GM18907 (cell line): ENCODE data around the gene B4GALNT3.
"Not testable (repeated sequence)": the region's sequence is repeated elsewhere in the genome, so short reads cannot be mapped to it uniquely, and the experiment has no call there.

Experiments
- ATAC-seq: cut with Tn5 transposase; IDR thresholded peaks from one replicate; pipeline ENCODE4 v1.9.1; 2021; ENCODE audit warnings: mild to moderate bottlenecking, moderate library complexity; ENCODE audit not compliant: unreplicated experiment

The B4GALNT3 gene

GRCh38 chr12:572532-572899 lies 112.8 kb downstream of the B4GALNT3 start:
- no peak for ATAC-seq

DNA sequence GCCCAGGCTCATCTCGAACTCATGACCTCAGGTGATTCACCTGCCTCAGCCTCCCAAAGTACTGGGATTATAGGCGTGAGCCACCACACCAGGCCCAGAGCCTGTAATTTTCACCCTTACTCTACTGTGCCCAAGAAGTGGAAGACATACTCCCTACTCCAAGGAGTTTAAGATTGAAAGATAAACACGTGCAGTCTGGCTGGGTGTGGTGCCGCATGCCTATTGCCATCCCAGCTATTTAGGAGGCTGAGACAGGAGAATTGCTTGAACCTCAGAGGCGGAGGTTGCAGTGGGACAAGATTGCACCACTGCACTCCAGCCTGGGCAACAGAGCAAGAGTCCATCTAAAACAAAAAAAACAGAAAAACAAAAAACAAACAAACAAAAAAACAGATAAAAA lies 113.5 kb downstream of the B4GALNT3 start:
- ATAC-seq = no peak

DNA sequence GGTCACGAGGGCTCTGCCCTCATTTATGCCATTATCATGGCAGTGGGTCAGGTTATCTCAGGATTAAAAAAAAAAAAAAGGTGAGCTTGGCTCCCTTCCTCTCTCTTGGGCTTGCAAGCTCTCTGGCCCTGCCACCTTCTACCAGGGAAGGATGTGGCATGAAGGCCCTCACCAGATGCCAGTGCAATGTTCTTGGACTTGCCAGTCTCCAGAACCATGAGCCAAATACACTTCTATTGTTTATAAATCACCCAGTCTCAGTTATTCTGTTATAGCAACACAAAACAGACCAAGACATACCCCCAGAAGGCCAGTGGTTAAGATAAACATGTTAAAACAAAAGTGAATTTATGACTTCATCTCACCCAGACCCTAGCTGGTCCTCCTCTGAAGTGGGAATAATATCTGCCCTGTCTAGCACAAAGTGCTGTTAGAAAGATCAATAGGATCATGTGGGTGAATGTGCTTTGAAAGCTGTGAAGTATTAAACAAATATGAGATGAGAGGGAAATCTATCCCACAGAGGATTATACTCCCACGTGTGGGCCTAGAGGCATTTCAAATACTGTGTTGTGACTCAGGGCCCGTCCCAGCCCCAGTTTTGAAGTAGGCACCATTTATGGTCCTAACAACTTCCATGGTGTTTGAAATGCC lies 114.9 kb downstream of the B4GALNT3 start:
- ATAC-seq = no peak

DNA sequence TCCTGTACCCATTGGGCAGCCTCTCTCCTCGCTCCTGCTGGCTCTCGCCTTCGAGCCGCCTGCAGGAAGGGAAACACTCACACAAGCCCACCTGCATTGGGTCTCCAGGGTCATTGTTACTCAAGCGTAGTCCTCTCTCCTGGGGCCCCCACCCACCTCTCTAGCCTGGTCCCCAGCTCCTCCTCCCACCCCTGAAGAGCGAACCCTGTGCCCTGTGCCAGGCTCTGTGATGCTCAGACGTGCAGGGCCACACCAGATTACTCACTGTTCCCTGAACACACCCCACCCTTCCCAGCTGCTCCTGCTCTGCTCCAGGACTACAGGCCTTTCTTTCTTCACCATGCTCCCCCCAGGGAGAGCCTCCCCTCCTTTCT lies 115.4 kb downstream of the B4GALNT3 start:
- ATAC-seq = no peak

- peak; percentile 81 for ATAC-seq
Measured at GRCh38 chr12:575948-576614, 116.3 kb downstream of the B4GALNT3 start.

DNA sequence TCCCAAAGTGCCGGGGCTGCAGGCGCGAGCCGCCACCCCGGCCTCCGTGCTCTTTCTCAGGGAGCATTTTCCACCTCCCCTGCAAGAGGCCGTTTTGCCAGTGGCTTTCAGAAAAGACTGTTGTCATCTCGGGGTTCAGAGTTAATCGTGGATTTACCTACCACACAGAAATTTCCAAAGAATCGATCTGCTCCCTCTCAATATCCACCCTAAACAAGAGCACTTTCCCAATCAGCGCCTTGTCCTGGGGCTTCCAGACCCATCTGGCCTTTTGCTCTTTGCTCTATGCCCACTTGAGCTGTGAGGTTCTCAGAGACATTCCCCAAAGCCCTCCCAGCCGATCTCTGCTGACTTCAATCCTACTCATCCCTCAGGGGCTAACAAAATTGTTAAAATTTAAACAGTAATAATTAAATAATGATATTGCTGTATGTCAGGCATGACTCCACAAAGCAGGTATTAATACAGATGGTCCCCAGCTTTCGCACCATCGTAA lies 116.9 kb downstream of the B4GALNT3 start:
- no peak for ATAC-seq

DNA sequence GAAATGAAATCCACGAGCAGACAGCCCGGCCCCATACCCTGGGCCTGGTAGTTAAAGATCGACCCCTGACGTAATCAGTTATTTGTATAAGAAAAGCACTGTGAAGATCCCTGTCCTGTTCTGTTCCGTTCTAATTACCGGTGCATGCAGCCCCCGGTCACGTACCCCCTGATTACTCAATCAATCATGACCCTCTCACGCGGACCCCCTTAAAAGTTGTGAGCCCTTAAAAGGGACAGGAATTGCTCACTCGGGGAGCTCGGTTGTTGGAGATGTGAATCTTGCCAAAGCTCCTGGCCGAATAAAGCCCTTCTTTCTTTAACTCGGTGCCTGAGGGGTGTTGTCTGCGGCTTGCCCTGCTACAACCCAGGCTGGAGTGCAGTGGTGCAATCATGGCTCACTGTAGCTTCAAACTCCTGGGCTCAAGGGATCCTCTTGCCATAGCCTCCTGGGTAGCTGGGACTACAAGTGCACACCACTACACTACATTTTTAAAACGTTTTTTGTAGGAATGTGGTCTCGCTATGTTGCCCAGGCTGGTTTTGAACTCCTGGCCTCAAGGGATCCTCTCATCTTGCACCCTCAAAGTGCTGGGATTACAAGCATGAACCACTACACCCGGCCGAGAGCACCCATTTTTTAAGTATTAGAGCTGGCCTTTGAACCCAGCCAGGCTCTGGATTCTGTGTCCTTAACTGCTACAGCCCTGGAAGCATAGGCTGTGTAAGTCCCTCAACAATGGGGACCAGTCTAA lies 118.4 kb downstream of the B4GALNT3 start:
- ATAC-seq = not testable (repeated sequence)

DNA sequence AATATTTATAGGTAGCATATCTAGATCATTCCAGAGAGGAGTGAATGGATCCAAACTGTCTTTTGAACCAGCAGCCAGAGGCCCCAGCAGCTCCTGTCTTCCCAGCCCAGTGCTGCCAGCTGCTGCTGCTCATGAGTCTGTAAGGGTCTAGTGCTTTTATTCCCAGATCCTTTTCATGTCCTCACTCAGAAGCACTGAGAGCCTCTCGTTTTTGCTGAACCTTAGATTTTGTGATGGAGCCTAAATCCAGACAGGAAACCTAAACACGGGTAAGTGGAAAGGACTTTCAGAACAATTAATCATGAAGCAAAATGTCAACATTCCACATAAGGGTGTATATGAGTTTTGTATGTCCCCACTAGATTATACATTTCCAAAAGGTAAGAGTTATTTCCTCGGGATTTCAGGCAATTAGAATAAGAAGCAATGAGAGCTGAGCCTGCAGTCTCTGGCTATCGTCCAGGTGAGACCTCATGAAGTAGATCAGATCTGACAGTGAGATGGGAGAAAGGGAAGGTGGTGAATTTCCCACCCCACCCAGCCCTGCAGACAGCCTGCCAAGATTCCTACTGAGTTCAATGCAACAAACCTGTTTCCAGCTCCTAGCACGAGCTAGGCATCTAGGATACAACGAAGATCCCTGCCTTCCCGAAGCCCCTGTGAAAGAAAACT lies 119.1 kb downstream of the B4GALNT3 start:
- ATAC-seq = no peak

DNA sequence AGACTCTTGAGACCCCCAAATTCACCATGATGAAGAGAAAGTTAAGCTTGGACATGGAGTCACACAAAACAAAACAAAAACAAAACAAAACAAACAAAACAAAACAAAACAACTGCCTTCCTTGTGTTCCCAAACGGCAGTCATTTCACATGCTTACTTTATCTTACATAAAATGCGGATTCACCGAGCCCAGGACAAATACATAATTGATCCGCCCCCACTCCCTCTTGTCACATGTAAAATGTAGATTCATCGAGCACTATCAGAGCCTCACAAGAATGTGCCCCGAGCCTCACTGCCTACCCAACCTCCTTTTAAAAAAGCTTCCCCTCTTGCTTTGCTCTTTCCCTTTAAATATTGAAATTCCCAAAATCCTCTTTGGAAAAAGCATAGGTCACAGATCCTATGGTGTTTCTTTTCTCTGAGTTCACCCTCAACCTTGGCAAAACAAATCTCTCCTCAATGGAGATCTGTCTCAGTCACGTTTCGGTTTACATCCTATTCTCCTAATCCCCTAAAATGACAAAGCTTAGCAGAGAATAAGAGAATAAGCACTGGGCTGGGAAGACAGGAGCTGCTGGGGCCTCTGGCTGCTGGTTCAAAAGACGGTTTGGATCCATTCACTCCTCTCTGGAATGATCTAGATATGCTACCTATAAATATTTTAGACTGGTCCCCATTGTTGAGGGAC lies 119.8 kb downstream of the B4GALNT3 start:
- no peak for ATAC-seq

GRCh38 chr12:580813-581212 lies 121.1 kb downstream of the B4GALNT3 start:
- no peak for ATAC-seq

GRCh38 chr12:581321-581720 lies 121.6 kb downstream of the B4GALNT3 start:
- ATAC-seq = no peak

DNA sequence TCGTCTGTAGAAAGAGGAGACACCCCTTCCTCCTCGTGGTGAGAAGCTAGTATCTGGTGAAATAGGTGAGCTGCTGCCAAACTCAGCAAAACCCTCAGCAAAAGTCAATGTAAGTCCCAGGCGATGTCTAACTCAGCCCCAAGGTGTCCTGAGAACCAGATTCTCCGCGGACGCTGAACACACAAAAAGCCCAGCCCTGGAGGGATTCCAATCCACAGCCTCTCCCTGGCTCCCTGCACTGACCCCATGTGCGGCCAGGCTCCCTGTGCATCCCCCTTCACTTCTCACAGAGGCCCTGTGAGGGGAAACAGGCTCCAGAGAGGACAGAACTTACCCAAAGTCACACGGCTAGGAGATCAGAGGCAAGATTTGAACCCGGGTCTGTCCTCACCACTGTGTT lies 122.0 kb downstream of the B4GALNT3 start:
- ATAC-seq = no peak

DNA sequence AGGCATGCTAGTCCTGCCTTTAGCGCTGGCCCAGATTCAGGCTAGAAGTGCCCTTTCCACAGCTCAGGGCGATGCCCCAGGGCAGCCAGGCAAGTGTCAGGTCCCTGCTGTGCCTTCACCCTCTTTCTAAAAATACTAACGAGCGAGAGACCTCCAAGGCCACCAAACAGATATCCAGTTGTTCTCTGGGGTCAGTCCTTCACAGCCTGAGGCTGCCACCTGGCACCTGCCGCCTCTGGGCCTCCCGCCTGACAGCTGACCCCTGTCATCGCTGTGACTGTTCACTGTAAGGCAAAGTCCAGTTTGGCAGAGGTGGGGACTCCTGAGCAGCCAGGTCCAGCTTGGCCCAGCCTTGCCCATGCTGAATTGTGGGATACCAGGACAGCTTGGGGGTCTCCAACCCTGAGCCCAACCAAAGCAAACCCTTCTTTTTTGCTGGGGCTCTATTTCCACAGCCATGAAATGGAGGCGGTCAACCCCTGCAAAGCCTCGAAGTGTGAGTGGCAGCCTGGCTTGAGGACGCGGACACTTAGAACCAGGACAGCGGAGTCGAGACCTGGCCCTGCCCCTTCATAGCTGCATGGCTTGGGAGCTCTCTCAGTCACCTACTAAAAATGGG lies 123.6 kb downstream of the B4GALNT3 start:
- no peak for ATAC-seq

DNA sequence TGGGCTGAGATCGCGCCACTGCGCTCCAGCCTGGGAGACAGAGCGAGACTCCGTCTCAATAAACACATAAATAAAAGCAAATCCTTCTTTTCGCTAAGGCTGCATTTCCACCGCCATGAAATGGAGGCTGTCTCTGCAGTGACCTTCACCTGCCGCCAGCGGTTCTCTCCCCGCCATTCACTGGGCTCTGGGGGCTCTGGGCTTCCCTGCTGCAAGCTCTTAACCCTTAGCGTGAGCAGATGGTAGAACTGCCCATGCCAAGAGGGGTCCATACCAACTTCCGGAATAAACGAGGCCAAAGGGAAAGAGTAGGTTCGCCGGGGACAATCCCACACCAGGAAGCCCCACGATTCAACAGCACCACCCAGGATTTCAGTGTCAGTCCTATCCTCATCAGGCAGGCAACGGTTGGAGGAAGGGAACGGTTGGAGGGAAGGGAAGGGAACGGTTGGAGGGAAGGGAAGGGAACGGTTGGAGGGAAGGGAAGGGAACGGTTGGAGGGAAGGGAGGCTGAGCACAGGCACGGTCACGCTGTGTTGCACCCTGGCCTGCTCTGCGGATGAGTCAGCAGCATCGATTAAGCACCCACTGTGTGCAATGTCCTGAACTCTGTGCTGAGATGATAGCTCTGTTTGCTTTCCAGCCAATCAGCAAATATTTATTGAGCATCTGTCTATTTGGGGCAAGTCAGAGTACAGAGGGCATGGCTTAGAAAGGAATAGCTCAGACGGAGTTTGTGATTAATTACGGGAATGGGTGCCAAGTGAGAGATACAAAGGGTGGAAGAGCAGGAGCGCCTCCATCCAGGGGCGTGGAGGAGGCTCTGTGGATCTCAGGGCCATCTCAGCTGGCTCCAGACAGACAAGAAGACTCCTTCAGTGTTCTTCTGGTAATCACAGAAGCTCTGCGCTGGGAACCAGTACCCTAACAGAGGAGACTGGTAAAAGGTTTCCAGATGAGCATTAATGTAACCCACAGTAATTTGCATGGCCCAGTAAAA lies 125.6 kb downstream of the B4GALNT3 start:
- no peak for ATAC-seq

GRCh38 chr12:586318-587071 lies 126.8 kb downstream of the B4GALNT3 start:
- ATAC-seq = no peak

GRCh38 chr12:587132-588023 lies 127.6 kb downstream of the B4GALNT3 start:
- ATAC-seq = no peak

- no peak for ATAC-seq
Measured at GRCh38 chr12:588024-588322, 128.2 kb downstream of the B4GALNT3 start.

DNA sequence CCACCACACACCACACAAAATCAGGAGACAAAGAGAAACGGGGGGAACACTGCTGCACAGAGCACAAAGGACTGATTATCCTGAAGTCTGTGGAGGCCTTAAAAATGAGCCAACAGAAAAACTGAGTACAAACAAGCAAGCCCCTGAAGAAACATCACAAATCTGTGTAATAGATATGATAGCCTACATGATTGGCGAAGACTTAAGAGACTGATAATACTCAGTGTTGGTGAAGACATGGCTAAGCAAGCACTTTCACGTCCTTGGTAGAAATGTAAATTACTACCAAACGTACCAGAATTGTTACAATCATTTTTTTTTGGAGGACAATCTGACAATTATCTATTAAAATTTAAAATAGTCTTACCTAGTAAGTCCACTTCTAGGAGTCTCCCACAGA lies 128.9 kb downstream of the B4GALNT3 start:
- no peak for ATAC-seq
